ENCODE results near the gene TMPRSS4.

DNA sequence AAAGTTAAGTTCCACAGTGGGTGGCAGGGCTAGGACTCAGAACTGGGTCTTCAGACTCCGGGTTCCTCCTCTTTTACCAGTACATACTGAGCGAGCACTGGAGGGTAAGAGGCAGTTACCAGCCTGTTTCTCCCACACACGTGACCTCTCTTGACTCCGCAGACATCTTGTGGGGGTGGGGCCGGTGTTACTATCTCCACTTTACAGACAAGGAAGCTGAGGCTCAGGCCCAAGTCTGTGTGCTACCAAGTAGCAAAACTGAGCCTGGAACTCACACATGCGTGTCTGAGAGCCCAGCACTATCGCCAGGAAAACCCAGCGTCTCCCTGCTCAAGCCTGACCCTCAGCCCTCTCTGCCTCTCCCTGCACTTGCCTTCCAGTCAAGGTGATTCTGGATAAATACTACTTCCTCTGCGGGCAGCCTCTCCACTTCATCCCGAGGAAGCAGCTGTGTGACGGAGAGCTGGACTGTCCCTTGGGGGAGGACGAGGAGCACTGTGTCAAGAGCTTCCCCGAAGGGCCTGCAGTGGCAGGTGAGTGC, 25.9 kb downstream of the TMPRSS4 start:
- TF ChIP-seq, protein P1, sequence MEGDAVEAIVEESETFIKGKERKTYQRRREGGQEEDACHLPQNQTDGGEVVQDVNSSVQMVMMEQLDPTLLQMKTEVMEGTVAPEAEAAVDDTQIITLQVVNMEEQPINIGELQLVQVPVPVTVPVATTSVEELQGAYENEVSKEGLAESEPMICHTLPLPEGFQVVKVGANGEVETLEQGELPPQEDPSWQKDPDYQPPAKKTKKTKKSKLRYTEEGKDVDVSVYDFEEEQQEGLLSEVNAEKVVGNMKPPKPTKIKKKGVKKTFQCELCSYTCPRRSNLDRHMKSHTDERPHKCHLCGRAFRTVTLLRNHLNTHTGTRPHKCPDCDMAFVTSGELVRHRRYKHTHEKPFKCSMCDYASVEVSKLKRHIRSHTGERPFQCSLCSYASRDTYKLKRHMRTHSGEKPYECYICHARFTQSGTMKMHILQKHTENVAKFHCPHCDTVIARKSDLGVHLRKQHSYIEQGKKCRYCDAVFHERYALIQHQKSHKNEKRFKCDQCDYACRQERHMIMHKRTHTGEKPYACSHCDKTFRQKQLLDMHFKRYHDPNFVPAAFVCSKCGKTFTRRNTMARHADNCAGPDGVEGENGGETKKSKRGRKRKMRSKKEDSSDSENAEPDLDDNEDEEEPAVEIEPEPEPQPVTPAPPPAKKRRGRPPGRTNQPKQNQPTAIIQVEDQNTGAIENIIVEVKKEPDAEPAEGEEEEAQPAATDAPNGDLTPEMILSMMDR (conservative IDR thresholded peaks at IDR 0.05) = no peak
- TF ChIP-seq ZFX (IDR thresholded peaks at IDR 0.05) = no peak

Data from C4-2B (cell line).